GM12891 (cell line): ENCODE data around the gene PPM1H.
A peak's percentile ranks its signal among the peaks of the same experiment; 100 is the strongest.

ENCODE experiments used
- DNase-seq: peaks from one replicate; pipeline ENCODE4 v3.0.0; 2011; ENCODE audit warnings: low spot score; ENCODE audit not compliant: insufficient read length
- FAIRE-seq: peaks from 2 replicates; lab custom pipeline; 2011; peaks lifted over from hg19 to GRCh38; lab: Jason Lieb, UNC
- PAX5 ChIP-seq: IDR thresholded peaks from 2 replicates; pipeline ENCODE4 v1.6.1; 2011; ENCODE audit warnings: low read length, moderate library complexity, mild to moderate bottlenecking; ENCODE audit not compliant: insufficient read depth, severe bottlenecking
- POLR2A ChIP-seq: IDR thresholded peaks from 2 replicates; pipeline ENCODE4 v1.6.1; 2011; ENCODE audit warnings: low read depth, low read length, control low read depth
- POLR2AphosphoS5 ChIP-seq: IDR thresholded peaks from 2 replicates; pipeline ENCODE4 v1.6.1; 2011; ENCODE audit warnings: low read depth, low read length, control low read depth
- POU2F2 ChIP-seq: IDR thresholded peaks from 2 replicates; pipeline ENCODE4 v1.6.1; 2011; ENCODE audit warnings: low read depth, mild to moderate bottlenecking, control low read depth, low read length, moderate library complexity
- SPI1 ChIP-seq: IDR thresholded peaks from 2 replicates; pipeline ENCODE4 v1.6.1; 2011; ENCODE audit warnings: low read depth, low read length, control low read depth
- TAF1 ChIP-seq: IDR thresholded peaks from 2 replicates; pipeline ENCODE4 v1.6.1; 2011; ENCODE audit warnings: low read depth, low read length, control low read depth

Gene PPM1H

GRCh38 chr12:62843716-62844115 lies 91.2 kb downstream of the PPM1H start:
- DNase-seq (no peak), FAIRE-seq (no peak)

GRCh38 chr12:62841846-62842245 lies 93.1 kb downstream of the PPM1H start:
- TF ChIP-seq SPI1 (no peak), POLR2A (no peak), TAF1 (no peak), POLR2AphosphoS5 (no peak), POU2F2 (no peak), PAX5 (no peak)
- DNase-seq (no peak), FAIRE-seq (no peak)

More at GRCh38 chr12:62843716-62844115, 91.2 kb downstream of the PPM1H start:
- TF ChIP-seq TAF1 (no peak), SPI1 (no peak), PAX5 (no peak), POLR2AphosphoS5 (no peak), POU2F2 (no peak), POLR2A (no peak)

GRCh38 chr12:62840806-62841205 lies 94.1 kb downstream of the PPM1H start:
- DNase-seq (no peak), FAIRE-seq (no peak)
- TF ChIP-seq POU2F2 (no peak), SPI1 (no peak), POLR2AphosphoS5 (no peak), PAX5 (no peak), POLR2A (no peak), TAF1 (no peak)

- no peak for DNase-seq
- TF ChIP-seq POU2F2 (no peak), POLR2AphosphoS5 (no peak), TAF1 (no peak), POLR2A (no peak), SPI1 (no peak), PAX5 (no peak)
- no peak for FAIRE-seq
Measured at GRCh38 chr12:62839869-62840660, 94.9 kb downstream of the PPM1H start.

GRCh38 chr12:62834971-62835547 lies 99.9 kb downstream of the PPM1H start:
- TF ChIP-seq PAX5: peak; percentile 85
- TF ChIP-seq POLR2A: no peak
- TF ChIP-seq TAF1: no peak
- TF ChIP-seq POU2F2: peak; percentile 48; the same call in 1 of the 2 replicates
- DNase-seq (no peak), FAIRE-seq (peak; percentile 58)

GRCh38 chr12:62834406-62834805 lies 100.5 kb downstream of the PPM1H start:
- FAIRE-seq: no peak
- no peak for DNase-seq
- TF ChIP-seq SPI1: no peak
- no peak for TF ChIP-seq TAF1
- TF ChIP-seq POLR2A: no peak
- no peak for TF ChIP-seq POU2F2
- TF ChIP-seq PAX5: no peak
- no peak for TF ChIP-seq POLR2AphosphoS5

- DNase-seq: no peak
- no peak for FAIRE-seq
- no peak for TF ChIP-seq TAF1
- TF ChIP-seq POLR2AphosphoS5: no peak
- TF ChIP-seq PAX5: no peak
- no peak for TF ChIP-seq POU2F2
- no peak for TF ChIP-seq POLR2A
- no peak for TF ChIP-seq SPI1
Measured at GRCh38 chr12:62833634-62834033, 101.3 kb downstream of the PPM1H start.

GRCh38 chr12:62832558-62832957 lies 102.4 kb downstream of the PPM1H start:
- DNase-seq: no peak
- FAIRE-seq: no peak
- TF ChIP-seq POLR2A (no peak), PAX5 (no peak), SPI1 (no peak), POU2F2 (no peak), TAF1 (no peak), POLR2AphosphoS5 (no peak)

- no peak for TF ChIP-seq POLR2AphosphoS5
- TF ChIP-seq SPI1: no peak
- no peak for TF ChIP-seq POLR2A
- FAIRE-seq (no peak), DNase-seq (no peak)
Measured at GRCh38 chr12:62832027-62832426, 102.9 kb downstream of the PPM1H start.

GRCh38 chr12:62827855-62828254 lies 107.1 kb downstream of the PPM1H start:
- DNase-seq (no peak), FAIRE-seq (no peak)
- TF ChIP-seq POLR2A (no peak), TAF1 (no peak), PAX5 (no peak), SPI1 (no peak), POU2F2 (no peak), POLR2AphosphoS5 (no peak)
